ENCODE results near the gene DBP.

The DBP gene

DNA sequence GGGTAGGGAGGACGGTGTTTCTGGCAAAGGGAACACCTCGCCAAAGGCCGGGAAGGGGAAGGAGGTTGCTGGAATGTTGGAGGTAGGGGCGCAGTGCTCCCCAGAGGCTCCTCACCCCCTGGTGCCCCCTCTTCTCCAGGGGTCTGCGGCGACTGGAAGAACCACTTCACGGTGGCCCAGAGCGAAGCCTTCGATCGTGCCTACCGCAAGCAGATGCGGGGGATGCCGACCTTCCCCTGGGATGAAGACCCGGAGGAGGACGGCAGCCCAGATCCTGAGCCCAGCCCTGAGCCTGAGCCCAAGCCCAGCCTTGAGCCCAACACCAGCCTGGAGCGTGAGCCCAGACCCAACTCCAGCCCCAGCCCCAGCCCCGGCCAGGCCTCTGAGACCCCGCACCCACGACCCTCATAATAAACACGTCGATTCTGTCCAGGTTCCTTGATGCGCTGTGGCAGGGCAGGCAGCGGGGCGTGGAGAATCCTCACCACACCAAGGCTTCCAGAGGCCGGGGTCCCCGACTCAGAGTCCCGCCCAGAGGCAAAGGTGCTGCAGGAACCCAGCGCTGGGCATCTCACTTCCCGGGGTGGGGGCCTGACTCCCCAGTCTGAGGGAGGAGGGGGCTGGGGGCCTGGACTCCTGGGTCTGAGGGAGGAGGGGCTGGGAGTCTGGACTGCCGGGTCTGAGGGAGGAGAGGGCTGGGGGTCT lies 38.0 kb downstream of the DBP start:
- Histone ChIP-seq H2AFZ (ENCODE audit: low read length) (no peak overlapping the region), H4K20me1 (ENCODE audit: insufficient read depth, low read length) (no peaks in the 10 kb centered on the region), H3F3A (ENCODE audit: insufficient read depth, low read length) (no peaks in the 10 kb centered on the region), H3K4me1 (ENCODE audit: insufficient read depth, low read length, severe bottlenecking) (peaks cover 9% of the 10 kb centered on the region), H3K4me2 (ENCODE audit: low read length) (no peak overlapping the region), H3K27ac (ENCODE audit: low read depth, low read length, poor library complexity, severe bottlenecking) (no peak overlapping the region), H3K9me3 (ENCODE audit: low read length) (no peaks in the 10 kb centered on the region), H3K4me3 (ENCODE audit: low read depth, low read length, poor library complexity, severe bottlenecking) (no peak overlapping the region), H3K27me3 (ENCODE audit: insufficient read depth, low read length) (peaks cover 4% of the 10 kb centered on the region; the same call in 1 of the 2 replicates), H3K9me2 (ENCODE audit: low read depth, low read length) (no peaks in the 10 kb centered on the region), H3K79me2 (ENCODE audit: insufficient read depth, low read length) (no peaks in the 10 kb centered on the region), H3K9ac (ENCODE audit: low read length) (no peak overlapping the region), H3K36me3 (ENCODE audit: insufficient read depth, low read length) (no peaks in the 10 kb centered on the region; the same call in 1 of the 2 replicates)
- TF ChIP-seq CTCF (IDR thresholded peaks at IDR 0.05; ENCODE audit: low read length) (no peak), EZH2 (IDR thresholded peaks at IDR 0.05; ENCODE audit: borderline replicate concordance, low read length) (no peak)

DNA sequence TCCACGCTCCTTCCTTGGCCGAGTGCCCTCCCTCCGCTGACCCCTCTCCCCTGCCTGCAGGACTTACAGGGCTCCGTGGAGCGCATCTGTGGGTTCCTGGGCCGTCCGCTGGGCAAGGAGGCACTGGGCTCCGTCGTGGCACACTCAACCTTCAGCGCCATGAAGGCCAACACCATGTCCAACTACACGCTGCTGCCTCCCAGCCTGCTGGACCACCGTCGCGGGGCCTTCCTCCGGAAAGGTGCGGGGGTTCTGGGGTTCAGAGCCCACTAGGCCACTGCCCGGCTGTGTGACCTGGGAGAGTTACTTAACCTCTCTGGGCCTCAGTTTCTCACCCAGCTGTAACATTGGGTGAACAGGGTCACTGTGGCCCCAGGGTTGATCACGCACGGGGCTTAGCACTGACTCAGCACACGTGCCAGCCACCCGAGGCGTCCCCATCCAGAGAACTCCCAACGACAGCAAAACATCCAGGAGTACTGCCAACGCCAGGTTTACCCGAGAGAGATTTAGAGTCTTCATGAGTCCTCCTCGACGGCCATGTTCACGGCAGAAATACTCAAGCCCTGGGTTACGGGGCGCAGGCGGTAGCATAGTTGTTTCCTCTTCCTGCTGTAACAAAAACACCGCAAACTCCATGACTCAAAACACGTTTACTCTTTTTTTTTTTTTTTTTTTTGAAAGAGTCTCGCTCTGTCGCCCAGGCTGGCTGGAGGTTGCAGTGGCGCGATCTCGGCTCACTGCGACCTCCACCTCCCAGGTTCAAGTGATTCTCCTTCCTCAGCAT lies 40.3 kb downstream of the DBP start:
- H3K4me1 ChIP-seq (ENCODE audit: insufficient read depth, low read length, severe bottlenecking), result peaks cover 9% of the 10 kb centered on the region
- no peaks in the 10 kb centered on the region for H4K20me1 ChIP-seq (ENCODE audit: insufficient read depth, low read length)
- TF ChIP-seq EZH2 (IDR thresholded peaks at IDR 0.05; ENCODE audit: borderline replicate concordance, low read length), result no peak
- TF ChIP-seq CTCF (IDR thresholded peaks at IDR 0.05; ENCODE audit: low read length), result no peak
- H3F3A ChIP-seq (ENCODE audit: insufficient read depth, low read length), result no peaks in the 10 kb centered on the region
- no peak overlapping the region; the same call in 1 of the 2 replicates for H3K9ac ChIP-seq (ENCODE audit: low read length)
- no peaks in the 10 kb centered on the region for H3K79me2 ChIP-seq (ENCODE audit: insufficient read depth, low read length)
- no peaks in the 10 kb centered on the region; the same call in 1 of the 2 replicates for H3K36me3 ChIP-seq (ENCODE audit: insufficient read depth, low read length)
- no peaks in the 10 kb centered on the region for H3K9me2 ChIP-seq (ENCODE audit: low read depth, low read length)
- peak overlapping the region; percentile 14; the same call in 1 of the 2 replicates for H3K4me2 ChIP-seq (ENCODE audit: low read length)
- no peak overlapping the region for H2AFZ ChIP-seq (ENCODE audit: low read length)
- H3K27me3 ChIP-seq (ENCODE audit: insufficient read depth, low read length), result peaks cover 4% of the 10 kb centered on the region; the same call in 1 of the 2 replicates
- H3K4me3 ChIP-seq (ENCODE audit: low read depth, low read length, poor library complexity, severe bottlenecking), result peak overlapping the region; percentile 30
- H3K27ac ChIP-seq (ENCODE audit: low read depth, low read length, poor library complexity, severe bottlenecking), result no peak overlapping the region
- no peaks in the 10 kb centered on the region for H3K9me3 ChIP-seq (ENCODE audit: low read length)

DNA sequence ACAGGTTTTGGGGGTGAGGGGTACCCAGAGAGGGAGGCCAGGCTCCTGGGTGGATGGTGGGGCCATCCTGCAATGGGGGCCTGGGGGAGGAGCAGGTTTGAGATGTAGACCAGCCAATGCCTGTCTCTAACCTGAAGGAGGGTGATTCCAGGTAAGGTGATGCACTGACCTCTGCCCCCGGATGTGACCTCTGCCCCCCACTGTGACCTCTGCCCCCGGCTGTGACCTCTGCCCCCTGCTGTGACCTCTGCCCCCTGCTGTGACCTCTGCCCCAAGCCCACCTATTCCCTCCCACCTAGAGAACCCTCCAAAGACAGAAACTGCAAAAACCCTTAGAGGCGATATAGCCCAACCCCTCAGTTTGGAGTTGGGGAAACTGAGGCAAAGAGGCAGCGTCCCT lies 40.9 kb downstream of the DBP start:
- Histone ChIP-seq H3K9me3 (ENCODE audit: low read length) (no peaks in the 10 kb centered on the region), H3K4me2 (ENCODE audit: low read length) (peak overlapping the region; percentile 14; the same call in 1 of the 2 replicates), H3K9me2 (ENCODE audit: low read depth, low read length) (no peaks in the 10 kb centered on the region), H2AFZ (ENCODE audit: low read length) (no peak overlapping the region), H3K27me3 (ENCODE audit: insufficient read depth, low read length) (peaks cover 4% of the 10 kb centered on the region; the same call in 1 of the 2 replicates), H4K20me1 (ENCODE audit: insufficient read depth, low read length) (no peaks in the 10 kb centered on the region), H3K4me3 (ENCODE audit: low read depth, low read length, poor library complexity, severe bottlenecking) (no peak overlapping the region), H3K27ac (ENCODE audit: low read depth, low read length, poor library complexity, severe bottlenecking) (no peak overlapping the region), H3K9ac (ENCODE audit: low read length) (no peak overlapping the region), H3K36me3 (ENCODE audit: insufficient read depth, low read length) (no peaks in the 10 kb centered on the region; the same call in 1 of the 2 replicates), H3K79me2 (ENCODE audit: insufficient read depth, low read length) (no peaks in the 10 kb centered on the region), H3F3A (ENCODE audit: insufficient read depth, low read length) (no peaks in the 10 kb centered on the region), H3K4me1 (ENCODE audit: insufficient read depth, low read length, severe bottlenecking) (peaks cover 9% of the 10 kb centered on the region)
- TF ChIP-seq CTCF (IDR thresholded peaks at IDR 0.05; ENCODE audit: low read length), result no peak
- TF ChIP-seq EZH2 (IDR thresholded peaks at IDR 0.05; ENCODE audit: borderline replicate concordance, low read length), result no peak

All from OCI-LY1 (cell line).